ENCODE results near the gene DEAF1. TPM values are rescaled to one million over a fixed set of nuclear protein-coding genes. Genes with fewer than 3 reads are reported as not detected.
"Not testable (repeated sequence)": the region's sequence is repeated elsewhere in the genome, so short reads cannot be mapped to it uniquely, and the experiment has no call there.

The DEAF1 gene, protein sequence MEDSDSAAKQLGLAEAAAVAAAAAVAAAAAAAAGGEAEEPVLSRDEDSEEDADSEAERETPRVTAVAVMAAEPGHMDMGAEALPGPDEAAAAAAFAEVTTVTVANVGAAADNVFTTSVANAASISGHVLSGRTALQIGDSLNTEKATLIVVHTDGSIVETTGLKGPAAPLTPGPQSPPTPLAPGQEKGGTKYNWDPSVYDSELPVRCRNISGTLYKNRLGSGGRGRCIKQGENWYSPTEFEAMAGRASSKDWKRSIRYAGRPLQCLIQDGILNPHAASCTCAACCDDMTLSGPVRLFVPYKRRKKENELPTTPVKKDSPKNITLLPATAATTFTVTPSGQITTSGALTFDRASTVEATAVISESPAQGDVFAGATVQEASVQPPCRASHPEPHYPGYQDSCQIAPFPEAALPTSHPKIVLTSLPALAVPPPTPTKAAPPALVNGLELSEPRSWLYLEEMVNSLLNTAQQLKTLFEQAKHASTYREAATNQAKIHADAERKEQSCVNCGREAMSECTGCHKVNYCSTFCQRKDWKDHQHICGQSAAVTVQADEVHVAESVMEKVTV
- 22.5 and 35.8 TPM in 2 replicates for total RNA-seq
- 57.1 TPM for polyA plus RNA-seq (2012)

DNA sequence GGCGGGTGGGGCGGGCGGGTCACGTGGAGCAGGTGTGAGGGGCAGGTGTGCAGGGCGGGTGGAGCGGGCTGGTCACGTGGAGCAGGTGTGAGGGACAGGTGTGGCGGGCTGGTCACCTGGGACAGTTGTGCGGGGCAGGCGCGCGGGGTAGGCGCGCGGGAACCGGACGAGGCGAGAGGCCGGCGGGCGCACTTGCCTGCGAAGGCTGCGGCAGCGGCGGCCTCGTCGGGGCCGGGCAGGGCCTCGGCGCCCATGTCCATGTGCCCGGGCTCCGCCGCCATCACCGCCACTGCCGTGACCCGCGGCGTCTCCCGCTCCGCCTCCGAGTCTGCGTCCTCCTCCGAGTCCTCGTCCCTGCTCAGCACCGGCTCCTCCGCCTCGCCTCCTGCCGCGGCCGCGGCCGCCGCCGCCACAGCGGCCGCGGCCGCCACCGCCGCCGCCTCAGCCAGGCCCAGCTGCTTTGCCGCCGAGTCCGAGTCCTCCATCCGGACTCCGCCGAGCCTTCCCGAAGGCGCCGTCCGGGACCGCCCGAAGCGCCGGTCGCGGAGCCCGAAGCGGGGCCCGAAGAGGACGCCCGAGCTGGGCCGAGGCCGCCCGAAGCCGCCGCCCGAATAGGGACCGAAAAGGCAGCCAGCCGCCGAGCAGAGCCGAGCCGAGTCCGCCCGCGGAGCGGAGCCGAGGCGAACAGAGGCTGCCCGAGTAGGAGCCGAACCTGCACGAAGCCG is at the start of gene DEAF1:
Gene DEAF1 (minus strand): TSS at position 660 of the 725 bp plus-strand sequence. CDS start 175 bp downstream, at position 485.
- peak; percentile 96 for DNase-seq (ENCODE audit: low read depth)

GRCh38 chr11:742571-743201 is 47.7 kb upstream of the DEAF1 start:
- no peak for DNase-seq (ENCODE audit: low read depth)

GRCh38 chr11:742156-742546 is 47.1 kb upstream of the DEAF1 start:
- no peak for DNase-seq (ENCODE audit: low read depth)

GRCh38 chr11:737899-738298 is 42.9 kb upstream of the DEAF1 start:
- not testable (repeated sequence) for DNase-seq (ENCODE audit: low read depth)

DNA sequence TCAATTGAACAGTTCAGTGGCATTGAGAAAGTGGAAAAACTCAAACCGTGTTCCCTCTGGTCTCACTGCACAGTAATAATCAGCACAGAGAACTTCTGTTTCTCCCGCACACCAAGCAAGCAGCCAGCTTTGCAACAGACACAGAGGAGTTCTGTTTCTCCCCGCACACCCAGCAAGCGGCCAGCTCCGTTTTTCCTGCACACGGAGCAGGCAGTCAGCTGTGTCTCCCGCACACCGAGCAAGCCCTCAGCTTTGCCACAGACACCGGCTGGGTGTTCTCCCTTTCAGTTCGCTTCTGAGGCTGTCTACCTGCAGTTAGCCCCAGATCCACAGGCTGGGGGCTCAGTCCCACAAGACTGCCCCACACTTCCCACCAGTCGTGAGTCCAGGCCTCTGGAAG is 42.3 kb upstream of the DEAF1 start:
- DNase-seq (ENCODE audit: low read depth), result no peak

- DNase-seq (ENCODE audit: low read depth), result not testable (repeated sequence)
Observed at GRCh38 chr11:734541-734940, 39.5 kb upstream of the DEAF1 start.

GRCh38 chr11:733072-733471 is 38.0 kb upstream of the DEAF1 start:
- no peak for DNase-seq (ENCODE audit: low read depth)

GRCh38 chr11:729492-730074 is 34.6 kb upstream of the DEAF1 start:
- DNase-seq (ENCODE audit: low read depth), result no peak

- no peak for DNase-seq (ENCODE audit: low read depth)
Observed at GRCh38 chr11:728901-729491, 34.0 kb upstream of the DEAF1 start.

DNA sequence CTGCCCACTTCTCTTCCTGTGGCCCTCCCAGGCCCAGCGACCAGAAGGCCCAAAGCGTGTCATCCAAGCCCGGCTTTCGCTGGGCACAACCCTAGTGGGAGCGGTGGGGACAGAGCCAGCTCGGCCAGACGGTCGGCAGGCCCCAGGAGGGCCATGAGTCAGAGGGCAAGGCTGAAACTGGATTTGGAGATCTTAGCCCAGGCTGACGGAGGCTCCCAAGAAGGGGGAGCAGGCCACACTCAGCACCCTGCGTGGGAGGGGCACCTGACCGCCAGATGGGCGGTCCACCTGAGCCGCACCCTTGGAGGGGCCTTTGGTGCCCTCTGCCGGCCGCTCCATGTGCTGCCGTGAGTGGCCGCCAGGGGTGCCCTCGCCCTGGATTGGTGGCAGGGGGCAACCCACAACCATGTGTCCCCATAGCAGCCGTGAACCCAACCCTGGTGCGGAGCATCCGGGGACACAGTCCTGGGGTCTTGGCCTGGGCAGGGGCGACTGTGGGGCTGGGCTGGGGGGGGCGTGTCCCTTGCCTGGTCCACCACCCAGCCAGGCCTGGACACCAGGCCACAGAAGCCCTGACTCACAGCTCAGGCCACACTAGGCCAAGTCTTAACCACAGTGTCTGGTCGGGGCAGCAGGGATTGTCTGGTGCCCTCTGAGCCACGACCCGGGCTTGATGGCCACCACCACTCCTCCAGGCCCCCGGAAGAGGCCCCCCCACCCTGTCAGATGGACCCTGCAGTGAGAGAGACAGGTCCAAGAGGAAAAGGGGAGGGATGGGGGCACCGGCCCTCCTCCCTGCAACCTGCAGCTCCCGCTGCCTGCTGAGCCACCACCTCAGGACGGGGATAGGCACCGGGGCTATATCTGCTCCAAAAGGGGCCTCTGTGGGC is 33.1 kb upstream of the DEAF1 start:
- peak; percentile 94 for DNase-seq (ENCODE audit: low read depth)

DNA sequence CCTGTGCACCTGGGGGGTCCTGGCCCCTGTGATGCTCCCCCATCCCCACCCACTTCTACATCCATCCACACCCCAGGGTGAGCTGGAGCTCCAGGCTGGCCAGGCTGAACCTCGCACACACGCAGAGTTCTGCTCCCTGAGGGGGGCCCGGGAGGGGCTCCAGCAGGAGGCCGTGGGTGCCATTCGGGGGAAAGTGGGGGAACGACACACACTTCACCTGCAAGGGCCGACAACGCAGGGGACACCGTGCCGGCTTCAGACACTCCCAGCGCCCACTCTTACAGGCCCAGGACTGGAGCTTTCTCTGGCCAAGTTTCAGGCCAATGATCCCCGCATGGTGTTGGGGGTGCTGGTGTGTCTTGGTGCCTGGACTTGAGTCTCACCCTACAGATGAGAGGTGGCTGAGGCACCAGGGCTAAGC is 32.3 kb upstream of the DEAF1 start:
- no peak for DNase-seq (ENCODE audit: low read depth)

- no peak for DNase-seq (ENCODE audit: low read depth)
Observed at GRCh38 chr11:726278-727220, 31.5 kb upstream of the DEAF1 start.

DNA sequence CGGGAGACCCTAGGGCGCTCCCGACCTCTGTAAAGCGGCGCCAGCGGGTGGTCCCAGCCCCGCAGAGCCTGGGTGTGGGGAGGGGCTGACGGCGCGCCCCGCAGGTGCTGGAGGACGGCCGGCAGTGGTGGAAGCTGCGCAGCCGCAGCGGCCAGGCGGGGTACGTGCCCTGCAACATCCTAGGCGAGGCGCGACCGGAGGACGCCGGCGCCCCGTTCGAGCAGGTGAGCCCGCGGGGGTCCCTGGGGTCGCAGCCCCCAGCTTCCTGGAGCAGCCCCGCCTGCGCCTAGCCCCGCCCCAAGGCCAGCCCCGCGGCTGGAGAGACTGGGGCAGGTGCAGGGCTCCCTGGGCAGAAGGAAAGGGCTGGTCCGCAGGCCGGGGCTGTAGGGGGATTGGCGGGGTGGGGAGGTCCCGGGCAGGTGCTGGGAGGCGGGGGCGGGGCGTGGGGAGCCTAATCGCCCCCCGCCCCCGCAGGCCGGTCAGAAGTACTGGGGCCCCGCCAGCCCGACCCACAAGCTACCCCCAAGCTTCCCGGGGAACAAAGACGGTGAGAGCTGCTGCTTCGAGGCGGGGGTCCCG is 30.7 kb upstream of the DEAF1 start:
- DNase-seq (ENCODE audit: low read depth), result no peak

DNA sequence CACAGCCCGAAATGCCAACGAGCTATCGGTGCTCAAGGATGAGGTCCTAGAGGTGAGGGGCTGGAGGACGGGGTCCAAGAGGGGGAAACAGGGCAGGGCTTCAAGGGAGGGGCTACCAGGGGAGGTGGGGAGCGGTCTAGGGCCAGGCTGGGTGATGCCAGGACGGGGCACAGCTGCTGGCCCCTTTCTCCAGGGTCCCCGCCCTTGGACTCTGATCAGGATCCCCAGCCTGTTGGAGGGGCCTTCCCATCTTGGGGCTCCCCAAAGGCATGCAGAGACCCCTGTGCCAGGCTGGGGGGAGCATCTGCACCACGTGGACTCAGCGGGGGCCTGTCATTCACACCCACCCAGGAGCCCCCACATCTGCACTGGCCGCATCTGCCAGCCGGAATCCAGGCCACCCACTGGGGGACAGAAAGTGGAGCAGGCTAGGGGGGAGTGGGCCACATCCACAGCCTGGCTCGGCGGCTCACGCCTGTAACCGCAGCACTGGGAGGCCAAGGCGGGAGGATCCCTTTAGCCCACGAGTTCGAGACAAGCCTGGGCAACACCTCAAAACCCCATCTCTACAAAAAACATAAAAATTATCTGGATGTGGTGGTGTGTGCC is 29.9 kb upstream of the DEAF1 start:
- no peak for DNase-seq (ENCODE audit: low read depth)

- DNase-seq (ENCODE audit: low read depth), result no peak
Observed at GRCh38 chr11:724049-724777, 29.2 kb upstream of the DEAF1 start.

GRCh38 chr11:723120-723883 is 28.3 kb upstream of the DEAF1 start:
- DNase-seq (ENCODE audit: low read depth), result peak; percentile 66
